ENCODE data around the gene LDHD.
"Not testable (repeated sequence)": the region's sequence is repeated elsewhere in the genome, so short reads cannot be mapped to it uniquely, and the experiment has no call there.

The LDHD gene

DNA sequence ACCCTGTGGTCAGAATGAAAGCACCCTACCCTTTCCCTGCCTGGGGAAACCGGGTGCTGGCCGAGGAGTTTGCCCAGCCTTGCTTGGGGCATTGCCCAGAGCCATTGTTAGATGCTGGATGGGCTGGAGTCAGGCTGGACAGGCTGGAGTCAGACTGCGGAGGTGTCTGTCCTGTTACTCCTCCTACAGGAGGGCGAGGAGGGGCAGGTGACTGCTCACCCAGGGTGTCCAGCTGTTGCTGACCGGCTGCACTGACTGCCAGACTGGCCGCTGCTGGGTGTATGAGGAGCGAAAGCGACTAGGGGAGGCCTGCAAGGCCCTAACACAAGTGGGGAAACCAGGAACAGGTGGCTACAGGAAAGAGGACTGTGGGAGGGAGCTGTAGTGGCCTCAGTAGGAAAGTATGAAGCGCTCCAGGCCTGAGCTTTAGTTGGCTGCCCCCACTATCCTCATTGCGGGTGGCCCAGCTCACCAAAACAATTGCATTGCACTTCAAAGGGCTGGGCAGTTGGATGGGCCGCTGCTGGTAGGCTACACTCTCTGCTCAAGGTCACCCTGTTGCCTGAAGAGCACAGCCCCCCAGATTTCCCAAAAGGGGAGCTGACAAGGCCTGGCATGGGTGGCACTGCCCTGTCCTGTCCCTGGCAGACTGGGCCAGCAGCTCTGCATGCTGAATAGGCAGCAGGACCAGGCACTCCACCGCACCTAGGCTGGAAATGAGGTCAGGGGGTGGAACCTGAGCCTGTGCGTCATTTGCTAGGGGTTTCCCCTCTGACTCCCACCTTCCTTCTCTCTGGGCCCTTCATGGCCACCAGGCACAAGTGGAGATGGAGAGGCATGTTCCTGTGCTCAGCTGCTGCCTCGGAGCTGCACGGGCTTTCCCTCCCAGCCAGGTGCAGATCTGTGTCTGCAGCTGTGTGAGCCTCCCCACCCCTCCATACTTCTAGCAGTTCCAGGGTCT, 18.4 kb downstream of the LDHD start:
- no peak for DNase-seq

DNA sequence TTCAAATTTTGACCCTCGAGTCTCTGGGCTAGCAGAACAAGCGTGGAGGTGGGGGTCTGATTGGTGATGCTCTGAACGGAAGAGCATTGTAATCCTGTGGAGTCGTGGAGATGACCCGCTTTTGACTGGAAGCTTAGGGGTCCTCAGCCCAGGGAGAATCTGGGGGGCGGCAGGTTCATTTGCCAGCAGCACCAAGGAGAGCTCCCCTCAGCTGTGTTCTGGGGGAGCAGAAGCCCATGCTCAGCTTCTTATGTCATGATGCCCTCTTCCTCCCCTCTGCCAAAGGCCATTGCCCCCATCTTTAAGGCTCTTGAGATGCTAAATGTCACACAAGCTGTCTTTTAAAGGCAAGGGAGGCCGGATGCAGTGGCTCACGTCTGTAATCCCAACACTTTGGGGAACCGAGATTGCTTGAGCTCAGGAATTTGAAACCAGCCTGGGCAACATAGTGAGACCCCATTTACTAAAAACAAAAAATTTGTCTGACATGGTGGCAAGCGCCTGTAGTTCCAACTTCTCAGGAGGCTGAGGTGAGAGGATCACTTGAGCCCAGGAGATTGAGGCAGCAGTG, 19.3 kb downstream of the LDHD start:
- DNase-seq = no peak

DNA sequence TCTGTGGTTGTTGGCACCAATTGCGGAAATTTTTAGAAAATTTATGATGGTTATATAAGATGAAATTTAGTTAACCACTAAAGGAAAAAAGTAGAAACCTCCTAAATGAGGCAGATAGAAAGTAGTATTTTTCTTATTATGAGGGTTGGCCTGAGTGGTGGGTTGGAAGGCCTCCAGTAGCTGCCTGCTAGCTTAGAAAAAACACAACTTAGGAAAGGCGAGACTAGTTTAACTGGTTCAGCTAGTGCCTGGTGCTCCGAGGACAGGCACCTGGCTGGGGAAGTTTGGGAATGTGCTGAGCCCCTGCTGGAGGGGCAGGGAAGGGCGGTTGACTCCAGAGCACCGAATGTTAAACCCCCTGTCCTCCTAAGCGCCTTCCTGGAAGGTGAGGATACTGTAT, 19.9 kb downstream of the LDHD start:
- no peak for DNase-seq

DNA sequence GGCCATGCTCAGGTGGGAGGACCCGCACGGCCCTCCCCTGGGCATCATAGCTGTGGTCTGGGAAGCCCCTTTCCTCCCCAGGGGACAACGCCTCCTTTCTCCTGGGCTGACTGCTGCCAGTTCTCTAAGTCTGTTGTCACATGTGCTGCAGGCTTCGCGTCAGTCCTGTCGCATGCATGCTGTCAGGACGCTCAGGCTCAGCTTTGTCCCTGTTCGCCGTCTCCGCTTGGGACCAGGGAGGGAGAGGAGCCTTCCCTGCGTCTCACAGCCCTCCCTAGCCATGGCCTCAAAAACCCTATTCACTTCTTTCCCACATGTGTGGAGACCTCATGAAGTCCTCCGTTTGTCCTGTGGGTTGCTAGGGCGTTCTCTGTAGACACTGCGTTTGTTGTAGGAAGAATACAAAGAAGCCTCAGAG, 21.4 kb downstream of the LDHD start:
- no peak for DNase-seq

DNA sequence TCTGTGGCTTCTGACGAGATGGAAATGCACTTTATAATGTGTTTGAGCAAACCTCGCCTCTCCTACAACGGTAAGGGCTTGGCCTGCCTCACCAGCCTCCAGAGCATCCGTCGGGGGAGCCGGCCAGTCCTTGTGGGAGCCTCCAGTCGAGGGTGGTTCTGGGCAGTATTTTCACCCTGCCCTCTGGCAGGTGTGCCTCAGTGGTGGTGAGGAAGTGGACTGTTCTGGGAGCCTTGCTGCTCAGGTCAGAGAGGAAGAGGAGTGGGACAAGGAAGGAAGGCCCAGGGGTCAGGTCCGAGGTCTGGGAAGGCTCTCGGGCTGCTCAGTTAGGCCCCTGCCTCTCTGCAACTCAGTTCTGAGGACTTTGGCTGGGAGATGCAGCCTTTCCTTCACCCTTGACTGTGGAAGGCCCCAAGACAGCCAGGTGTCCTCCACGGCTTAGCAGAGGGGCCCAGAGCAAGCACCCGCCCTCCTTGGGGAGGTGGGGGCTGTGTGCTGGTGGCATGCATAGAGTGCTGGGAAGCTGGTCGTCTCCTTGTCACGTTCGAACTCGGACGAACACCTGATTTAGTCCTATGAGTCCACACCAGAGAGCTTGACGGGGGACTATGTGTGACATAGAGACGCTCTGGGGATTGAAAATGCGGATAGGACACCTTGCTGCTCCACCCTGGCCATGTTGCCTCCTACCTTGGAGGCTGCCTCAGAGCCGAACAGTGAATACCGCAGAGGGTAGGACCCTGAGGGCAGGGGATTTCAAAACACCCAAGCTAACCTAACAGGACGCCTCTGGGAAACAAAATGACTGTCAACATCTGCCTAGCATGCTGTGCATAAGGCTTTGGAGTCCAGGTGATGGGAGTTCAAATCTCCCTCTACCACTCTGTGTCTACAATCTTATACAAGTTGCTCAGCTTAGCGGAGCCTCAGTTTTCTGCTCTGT, 22.7 kb downstream of the LDHD start:
- DNase-seq = no peak

DNA sequence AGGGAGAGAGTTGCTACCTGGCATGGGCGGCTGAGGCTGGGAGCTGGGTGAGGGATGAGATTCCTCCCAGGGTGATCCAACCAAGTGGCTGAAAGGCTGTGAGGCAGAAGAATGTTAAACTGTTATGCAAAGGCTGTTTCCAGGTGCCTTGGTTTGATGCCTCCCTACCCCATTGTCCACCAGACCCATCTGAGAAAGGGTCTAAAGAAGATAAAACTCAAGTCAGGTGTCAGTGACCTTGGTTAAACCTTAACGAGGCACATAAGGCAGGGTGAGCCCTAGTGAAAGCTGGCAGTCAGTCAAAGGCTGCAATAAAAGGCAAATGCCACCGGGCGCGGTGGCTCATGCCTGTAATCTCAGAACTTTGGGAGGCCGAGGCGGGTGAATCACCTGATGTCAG, 23.8 kb downstream of the LDHD start:
- no peak for DNase-seq

DNA sequence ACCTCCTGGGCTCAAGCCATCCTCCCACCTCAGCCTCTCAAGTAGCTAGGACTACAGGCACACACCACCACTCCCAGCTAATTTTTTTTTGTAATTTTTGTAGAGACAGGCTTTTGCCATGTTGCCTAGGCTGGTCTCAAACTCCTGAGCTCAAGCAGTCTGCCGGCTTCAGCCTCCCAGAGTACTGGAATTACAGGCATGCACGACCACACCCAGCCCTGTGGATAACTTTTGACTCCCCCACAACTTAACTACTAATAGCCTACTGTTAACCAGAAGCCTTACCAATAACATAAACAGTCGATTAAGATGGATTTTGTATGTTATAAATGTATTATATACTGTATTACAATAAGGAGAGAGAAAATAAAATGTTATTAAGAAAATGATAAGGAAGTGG, 25.0 kb downstream of the LDHD start:
- DNase-seq = not testable (repeated sequence)

DNA sequence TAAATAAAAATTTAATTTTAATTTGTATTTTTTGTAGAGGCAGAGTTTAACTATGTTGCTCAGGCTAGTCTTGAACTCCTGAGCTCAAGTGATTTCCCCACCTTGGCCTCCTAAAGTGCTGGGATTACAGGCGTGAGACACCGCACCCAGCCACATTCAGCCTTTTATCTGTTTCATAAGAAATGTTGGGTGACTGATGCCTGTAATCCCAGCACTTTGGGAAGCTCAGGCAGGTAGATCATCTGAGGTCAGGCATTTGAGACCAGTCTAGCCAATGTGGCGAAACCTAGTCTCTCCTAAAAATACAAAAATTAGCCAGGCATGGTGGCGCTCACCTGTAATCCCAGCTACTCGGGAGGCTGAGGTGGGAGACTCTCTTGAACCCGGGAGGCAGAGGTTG, 25.7 kb downstream of the LDHD start:
- not testable (repeated sequence) for DNase-seq

DNA sequence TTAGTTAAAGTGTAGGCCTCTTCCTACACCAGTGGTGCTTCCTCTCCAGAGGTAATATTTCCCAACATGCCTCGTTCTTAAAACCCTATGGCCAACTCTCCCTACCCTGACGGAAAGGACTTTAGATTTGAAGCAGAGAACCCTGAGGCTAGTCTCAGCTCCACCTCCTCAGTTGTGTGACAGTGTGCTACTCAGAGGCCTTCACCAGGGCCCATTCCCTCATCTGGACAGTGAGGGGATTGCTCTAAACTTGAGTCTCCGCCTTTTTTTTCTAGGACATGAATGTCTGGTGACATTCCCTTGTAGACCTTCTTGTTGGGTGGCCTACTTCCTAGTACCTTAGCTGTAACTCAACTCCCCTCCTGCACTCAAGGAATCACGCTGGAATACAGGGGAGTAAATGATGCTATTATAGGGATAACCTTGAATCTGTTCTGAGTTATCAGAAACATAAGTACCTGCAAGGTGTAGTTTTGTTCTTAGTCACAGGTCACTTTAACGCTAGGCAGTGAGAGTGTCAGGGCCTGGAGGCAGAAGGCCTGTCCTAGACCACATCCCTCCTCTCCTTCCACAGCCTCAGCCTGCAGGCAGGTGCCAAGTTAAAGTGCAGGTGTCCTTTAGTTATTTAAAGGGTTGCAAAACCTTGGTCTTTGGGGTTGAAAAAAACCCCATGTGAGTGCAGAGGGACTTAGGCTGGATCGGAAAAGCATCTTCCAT, 26.9 kb downstream of the LDHD start:
- DNase-seq = no peak

DNA sequence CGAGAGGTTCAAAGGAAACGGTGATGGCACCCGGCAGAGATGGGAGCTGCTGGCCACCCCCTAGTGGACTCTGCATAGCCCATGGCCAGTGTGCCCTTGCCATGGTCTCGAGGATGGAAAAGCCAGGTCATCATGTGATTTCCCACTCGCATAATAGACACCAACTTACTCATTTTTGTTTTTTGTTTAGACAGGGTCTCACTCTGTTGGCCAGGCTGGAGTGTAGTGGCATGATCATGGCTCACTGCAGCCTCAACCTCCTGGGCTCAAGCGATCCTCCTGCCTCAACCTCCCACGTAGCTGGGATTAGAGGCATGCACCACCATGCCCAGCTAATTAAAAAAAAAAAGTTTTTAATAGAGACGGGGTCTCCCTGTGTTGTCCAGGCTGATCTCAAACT, 27.6 kb downstream of the LDHD start:
- no peak for DNase-seq

DNA sequence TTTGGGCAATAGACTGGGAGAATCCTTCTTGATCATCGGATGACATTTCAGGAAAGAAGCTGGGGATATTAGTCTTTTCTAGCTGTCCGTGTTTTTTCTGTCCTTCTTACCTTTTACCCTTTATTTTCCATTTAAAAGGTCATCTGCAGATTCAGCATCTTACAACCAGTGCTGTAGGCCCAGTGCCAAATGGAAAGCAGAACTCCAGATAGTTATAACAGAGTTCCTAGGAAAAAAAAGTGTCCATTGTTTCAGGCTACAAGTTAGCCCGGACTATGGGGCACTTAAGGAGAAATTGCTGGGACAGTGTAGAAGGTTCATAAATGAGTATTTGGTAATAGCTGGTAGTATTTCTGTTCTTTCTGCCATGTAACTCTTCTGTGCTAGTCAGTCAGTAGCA, 28.4 kb downstream of the LDHD start:
- DNase-seq = no peak

DNA sequence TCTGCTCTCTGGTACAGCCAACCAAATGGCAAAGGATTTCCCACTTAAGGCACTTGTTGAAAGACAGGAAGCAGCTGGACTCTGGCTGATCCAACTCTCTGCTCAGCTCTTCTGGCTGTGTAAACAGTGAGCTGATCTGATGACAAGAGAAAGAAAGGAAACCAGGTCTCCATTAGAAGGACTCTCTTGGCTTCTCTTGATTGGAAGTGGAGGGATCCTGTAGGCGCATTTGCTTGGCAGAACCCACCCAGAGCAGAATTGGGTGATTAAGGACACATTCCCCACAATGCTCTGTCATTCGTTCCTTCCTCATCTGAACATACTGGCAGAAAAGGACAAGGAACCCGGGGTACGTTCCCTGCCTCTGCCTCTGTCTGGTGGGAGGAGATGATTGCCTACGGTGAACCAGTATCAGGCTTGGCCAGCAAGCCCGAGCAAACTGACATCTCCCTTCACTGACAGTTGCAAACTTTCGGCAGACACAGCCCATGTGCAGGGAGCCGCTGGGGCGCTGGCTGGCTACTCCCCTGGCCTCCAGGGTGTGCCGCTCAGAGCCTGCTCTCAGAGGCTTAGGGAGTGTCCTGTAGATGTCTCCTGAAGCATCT, 29.1 kb downstream of the LDHD start:
- peak; percentile 82 for DNase-seq

DNA sequence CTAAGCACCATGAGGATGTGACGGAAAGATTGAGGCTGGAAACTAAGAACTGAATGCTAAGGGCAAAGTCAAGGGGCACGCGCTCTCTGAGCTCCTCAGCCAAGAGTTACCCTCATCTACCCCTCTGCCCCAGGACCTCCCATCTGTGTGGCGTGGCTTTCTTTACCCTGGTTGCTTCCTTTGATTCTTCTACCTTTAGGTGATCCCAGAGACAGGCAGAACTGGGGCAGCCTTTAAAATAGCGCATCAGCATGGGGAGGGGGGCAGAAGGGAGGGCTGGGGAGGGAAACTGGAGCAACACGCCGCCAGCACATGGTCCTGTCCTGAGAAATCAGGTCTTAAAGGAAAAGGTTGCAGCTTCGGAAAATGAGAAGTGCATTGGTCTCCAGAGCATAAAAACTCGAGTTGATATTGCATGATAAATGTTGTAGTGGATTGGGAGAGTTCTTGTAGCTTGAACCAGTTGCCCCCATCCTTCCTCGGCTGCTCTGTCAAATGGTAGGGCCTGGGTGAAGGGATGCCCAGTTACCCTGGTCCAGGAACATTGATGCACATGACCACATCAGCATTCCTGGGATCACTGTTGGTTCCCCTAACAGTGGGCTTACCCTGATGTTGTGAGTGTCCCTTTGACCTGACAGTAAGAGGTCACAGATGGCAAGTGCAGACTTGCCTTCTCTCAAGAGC, 29.7 kb downstream of the LDHD start:
- DNase-seq = no peak

DNA sequence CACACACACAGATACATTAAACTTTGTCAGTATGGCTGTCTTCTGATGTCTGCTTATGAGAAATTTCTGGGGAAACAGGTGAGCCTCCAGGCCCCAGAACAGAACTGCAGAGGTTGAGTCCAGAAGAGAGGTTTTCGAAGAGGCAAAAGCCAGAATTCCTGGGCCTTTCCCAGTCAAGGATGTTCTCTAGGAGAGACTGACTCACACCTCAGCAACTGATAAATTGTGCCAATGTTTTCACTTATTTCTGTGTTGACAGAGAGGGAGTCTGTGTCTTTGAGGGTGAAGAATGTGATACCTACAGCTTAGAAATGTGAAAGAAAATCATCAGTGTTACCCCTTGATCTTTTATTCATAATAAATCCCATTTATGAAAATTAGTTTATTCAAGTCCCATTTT, 30.3 kb downstream of the LDHD start:
- no peak for DNase-seq

DNA sequence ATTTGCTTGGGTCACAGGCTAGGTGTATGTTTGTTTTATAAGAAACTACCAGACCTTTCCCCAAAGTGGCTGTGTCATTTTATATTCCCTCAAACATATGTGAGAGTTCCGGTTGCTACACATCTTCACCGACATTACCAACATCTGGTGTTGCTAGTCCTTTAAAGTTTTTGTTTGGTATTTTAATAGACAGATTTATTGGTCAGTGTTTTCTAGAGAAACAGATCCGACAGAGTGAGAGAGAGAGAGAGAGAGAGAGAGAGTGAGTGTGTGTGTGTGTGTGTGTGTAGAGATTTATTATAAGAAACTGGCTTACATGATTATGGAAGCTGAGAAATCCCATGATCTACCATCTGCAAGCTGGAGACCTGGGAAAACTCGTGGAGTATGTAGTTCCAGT, 31.0 kb downstream of the LDHD start:
- DNase-seq = no peak

DNA sequence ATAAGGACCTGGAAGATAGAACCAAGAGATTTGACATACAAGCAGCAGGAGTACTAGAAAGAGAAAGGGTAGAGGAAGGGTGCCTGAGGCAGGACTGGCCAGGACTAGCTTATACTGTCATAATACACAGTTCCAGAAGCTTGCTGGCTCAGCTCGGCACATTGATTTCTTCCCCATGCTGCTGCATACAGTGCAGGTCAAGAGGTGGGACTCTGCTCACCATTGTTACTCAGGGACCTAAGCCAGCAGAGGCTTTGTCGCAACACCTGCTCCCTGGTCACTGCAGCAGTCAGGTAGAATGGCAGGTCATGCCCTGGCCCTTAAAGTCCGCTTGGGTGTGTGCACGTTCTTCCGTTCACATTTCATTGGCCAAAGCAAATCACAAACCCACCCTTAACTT, 32.8 kb downstream of the LDHD start:
- peak; percentile 74 for DNase-seq

DNA sequence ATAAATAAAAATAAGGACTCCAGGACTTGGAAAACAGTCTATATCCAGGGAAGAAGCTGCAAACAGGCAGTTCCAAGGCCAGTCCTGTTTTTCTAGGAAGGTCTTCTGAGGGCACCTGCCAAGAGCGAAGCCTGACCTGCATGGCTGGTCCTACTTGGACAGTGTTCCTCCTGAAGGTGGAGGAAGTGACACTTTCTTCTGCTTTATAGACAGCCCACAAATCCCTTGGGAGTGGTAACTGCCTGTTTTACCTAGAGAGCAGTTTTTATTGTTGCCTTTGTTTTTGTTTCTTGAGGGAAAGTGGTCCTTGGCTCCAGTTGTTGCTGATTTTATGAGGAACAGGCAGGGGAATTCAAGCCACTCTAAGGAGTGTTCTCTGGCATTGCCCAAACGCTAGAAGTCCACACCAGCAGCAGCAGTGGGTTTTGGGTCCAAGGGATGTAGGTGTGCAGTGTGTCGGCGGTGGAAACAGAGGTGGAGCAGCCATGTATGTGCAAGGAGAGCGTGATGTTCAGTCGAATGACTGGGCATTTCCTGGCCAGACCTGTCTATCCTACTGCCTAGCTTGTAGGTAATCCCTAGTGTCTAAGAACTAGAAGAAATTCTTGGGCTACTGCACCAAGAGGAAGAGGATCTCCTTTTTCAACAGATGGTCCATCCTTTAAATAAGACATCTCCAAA, 35.3 kb downstream of the LDHD start:
- no peak for DNase-seq

DNA sequence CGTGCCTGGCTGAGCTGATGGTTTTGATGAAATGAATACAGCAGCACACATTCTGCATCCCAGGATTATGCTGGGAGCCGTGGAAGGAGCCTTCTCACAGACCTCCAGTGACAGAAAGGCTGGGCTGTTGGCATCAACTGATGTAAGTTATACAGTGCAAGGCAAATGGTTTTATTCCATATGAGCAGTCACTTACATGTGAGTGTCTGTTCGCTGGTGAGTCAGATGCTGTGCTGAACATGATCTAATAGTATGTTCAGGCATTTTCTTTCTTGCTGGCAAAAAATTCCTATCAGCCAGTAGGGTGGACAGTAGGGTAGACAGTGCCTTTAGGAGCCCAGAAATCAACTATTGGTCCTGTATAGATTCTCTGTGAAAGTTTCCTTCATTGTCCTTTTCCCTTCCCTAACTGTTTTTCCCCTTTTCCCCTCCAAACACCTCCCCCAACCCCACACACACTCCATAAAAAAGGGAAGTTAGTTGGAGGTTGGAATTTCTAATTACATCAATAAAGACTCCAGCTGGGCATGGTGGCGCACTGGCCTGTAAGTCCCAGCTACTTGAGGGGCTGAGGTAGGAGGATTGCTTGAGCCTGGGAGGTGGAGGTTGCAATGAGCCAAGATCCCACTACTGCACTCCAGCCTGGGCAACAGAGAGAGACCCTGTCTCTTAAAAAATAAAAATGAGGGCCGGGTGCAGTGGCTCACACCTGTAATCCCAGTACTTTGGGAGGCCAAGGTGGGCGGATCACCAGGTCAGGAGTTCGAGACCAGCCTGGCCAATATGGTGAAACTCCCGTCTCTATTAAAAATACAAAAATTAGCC, 36.2 kb downstream of the LDHD start:
- DNase-seq = no peak

DNA sequence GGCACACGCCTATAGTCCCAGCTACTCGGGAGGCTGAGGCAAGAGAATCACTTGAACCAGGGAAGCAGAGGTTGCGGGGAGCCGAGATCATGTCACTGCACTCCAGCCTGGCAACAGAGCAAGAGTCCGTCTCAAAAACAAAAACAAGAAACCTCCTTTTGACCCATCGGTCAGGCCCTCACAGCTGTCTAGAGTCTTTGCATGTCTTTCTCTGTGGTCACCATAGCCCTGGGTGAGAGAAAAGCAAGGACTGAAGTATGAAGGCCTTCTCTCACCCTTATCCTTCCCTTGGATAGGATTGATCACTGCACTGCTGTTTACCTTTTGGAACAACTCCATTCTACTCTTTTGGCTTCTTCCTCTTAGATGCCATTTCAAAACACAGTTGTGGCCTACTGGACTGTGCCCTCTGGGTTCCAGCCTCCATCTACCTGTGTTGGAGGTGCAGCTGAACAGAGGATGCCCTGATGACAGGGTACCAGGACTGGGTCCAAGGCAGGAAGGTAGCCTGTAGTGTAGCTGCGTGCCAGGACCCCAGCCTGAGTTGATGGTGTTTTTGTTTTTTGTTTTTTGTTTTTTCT, 37.1 kb downstream of the LDHD start:
- DNase-seq = no peak

DNA sequence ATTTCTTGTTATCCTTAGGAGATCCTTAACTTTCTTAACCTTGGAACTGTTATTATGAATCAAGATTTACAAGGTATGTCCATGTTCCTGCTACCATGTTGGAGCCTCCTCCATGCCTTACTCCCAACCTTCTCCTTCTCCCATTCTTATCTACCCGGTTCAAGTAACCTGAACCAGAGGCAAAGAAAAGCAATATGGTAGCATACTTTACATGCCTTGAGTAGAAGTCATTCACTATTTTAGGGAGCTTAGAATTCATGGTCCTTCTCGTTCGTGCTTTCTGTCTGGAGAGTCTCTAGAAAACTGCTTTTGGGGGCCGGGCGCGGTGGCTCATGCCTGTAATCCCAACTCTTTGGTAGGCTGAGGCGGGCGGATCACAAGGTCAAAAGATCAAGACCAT, 37.7 kb downstream of the LDHD start:
- DNase-seq = no peak
